Muscle layer of duodenum (tissue), 2 donors: ENCODE data around the gene CPNE8.

ENCODE experiments used
- H3K27ac ChIP-seq: one replicate; pipeline ENCODE4 v1.7.0; 2013; ENCODE audit warnings: mild to moderate bottlenecking, low read length
- H3K27me3 ChIP-seq: one replicate; pipeline ENCODE4 v1.7.0; 2013; ENCODE audit warnings: low read depth, mild to moderate bottlenecking, control low read depth, low read length
- H3K36me3 ChIP-seq, 2 donors: one replicate each; pipeline ENCODE4 v1.7.0; 2013; ENCODE audit warnings: low read length in 2 of 2, control low read depth in 1 of 2, mild to moderate bottlenecking in 1 of 2; ENCODE audit not compliant: insufficient read depth in 2 of 2, control insufficient read depth in 1 of 2
- H3K4me1 ChIP-seq, 2 donors: one replicate each; pipeline ENCODE4 v1.7.0; 2013; ENCODE audit warnings: low read length in 2 of 2, mild to moderate bottlenecking in 2 of 2, control low read depth in 1 of 2, moderate library complexity in 1 of 2; ENCODE audit not compliant: insufficient read depth in 2 of 2, control insufficient read depth in 1 of 2
- H3K4me3 ChIP-seq, 2 donors: one replicate each; pipeline ENCODE4 v1.7.0; 2013; ENCODE audit warnings: low read length in 2 of 2, low read depth in 1 of 2, mild to moderate bottlenecking in 1 of 2
- H3K9me3 ChIP-seq, 2 donors: one replicate each; pipeline ENCODE4 v1.7.0; 2013; ENCODE audit warnings: low read length in 2 of 2, control low read depth in 1 of 2, mild to moderate bottlenecking in 1 of 2; ENCODE audit not compliant: control insufficient read depth in 1 of 2
- donor health status: healthy.

The CPNE8 gene

DNA sequence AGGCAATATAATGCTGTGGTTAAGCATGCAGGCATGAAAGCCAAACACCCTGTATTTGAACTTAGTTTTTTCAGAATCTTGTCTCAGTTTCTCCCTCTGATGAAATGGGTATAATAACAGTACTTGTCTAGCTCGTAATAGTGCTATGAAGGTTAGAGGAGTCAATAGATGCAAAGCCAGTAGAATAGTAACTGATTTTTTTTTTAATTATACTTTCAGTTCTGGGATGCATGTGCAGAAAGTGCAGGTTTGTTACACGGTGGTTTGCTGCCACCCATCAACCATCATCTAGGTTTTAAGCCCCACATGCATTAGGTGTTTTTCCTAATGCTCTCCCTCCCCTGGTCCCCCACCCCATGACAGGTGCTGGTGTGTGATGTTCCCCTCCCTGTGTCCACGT, 87.4 kb downstream of the CPNE8 start:
- H3K4me3 ChIP-seq = no peak overlapping the region
- no peaks in the 10 kb centered on the region for H3K27me3 ChIP-seq
- H3K9me3 ChIP-seq = no peaks in the 10 kb centered on the region
- H3K27ac ChIP-seq = no peak overlapping the region
- no peaks in the 10 kb centered on the region for H3K4me1 ChIP-seq
- peaks cover 0 to under 1% of the 10 kb centered on the region in 2 donors for H3K36me3 ChIP-seq

DNA sequence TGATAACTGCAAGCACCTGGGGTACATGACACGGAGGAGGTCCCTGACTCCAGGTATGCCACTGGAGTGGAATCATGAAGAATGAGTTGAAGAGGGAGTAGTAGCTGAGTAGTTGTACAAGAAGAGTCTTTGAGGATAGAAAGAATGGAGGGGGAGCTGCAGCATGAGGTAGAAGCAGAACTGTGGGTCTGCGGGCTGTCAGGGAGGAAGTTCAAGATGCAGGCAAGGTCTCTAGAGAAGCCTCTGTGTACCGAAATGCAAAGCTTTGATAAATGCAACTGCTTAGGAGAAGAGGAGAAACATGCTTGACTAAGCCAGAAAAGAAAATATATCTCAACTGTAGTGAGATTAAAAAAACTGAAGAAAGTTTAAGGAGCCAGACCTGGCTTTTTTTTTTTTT, 91.5 kb downstream of the CPNE8 start:
- Histone ChIP-seq H3K27me3 (no peaks in the 10 kb centered on the region), H3K4me3 (no peak overlapping the region), H3K9me3 (no peaks in the 10 kb centered on the region), H3K36me3 (peaks cover 0 to 8% of the 10 kb centered on the region in 2 donors), H3K4me1 (no peaks in the 10 kb centered on the region), H3K27ac (no peak overlapping the region)

- Histone ChIP-seq H3K36me3 (peaks cover 0 to 8% of the 10 kb centered on the region in 2 donors), H3K4me1 (no peaks in the 10 kb centered on the region), H3K27ac (no peak overlapping the region), H3K27me3 (no peaks in the 10 kb centered on the region), H3K4me3 (no peak overlapping the region), H3K9me3 (no peaks in the 10 kb centered on the region)
These were observed 93.5 kb downstream of the CPNE8 start for GRCh38 chr12:38811814-38812356.

DNA sequence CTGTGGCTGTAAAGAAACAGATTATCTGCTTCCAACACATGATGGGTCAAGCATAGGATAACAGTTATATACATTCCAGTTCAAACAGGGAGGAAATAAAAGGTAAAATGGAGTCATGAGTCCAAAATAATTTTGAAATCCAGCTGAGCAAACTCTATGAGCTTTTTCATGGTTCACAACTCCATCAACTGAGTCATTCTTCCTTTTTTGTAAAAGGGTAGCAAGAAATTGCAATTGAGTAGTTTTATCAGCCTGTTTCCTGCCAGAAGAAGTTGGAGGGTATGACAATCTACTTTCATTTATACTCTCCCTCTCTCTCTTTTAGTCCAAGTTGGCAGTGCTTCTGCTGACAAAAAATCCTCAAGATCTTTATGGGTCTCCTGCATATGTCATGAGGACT, 95.6 kb downstream of the CPNE8 start:
- Histone ChIP-seq H3K9me3 (no peaks in the 10 kb centered on the region), H3K4me1 (no peaks in the 10 kb centered on the region), H3K27me3 (no peaks in the 10 kb centered on the region), H3K27ac (no peak overlapping the region), H3K4me3 (no peak overlapping the region), H3K36me3 (peaks cover 0 to 8% of the 10 kb centered on the region in 2 donors)

GRCh38 chr12:38788106-38788505, 117.3 kb downstream of the CPNE8 start:
- Histone ChIP-seq H3K4me1 (no peaks in the 10 kb centered on the region), H3K27ac (no peak overlapping the region), H3K36me3 (no peaks in the 10 kb centered on the region), H3K9me3 (peaks cover 7 to 21% of the 10 kb centered on the region in 2 donors), H3K4me3 (no peak overlapping the region), H3K27me3 (no peaks in the 10 kb centered on the region)

- Histone ChIP-seq H3K4me1 (no peaks in the 10 kb centered on the region), H3K36me3 (no peaks in the 10 kb centered on the region), H3K4me3 (no peak overlapping the region), H3K27ac (no peak overlapping the region), H3K9me3 (peaks cover 4 to 17% of the 10 kb centered on the region in 2 donors), H3K27me3 (no peaks in the 10 kb centered on the region)
These were observed 120.0 kb downstream of the CPNE8 start for GRCh38 chr12:38785381-38785780.

GRCh38 chr12:38783304-38783703, 122.1 kb downstream of the CPNE8 start:
- H3K36me3 ChIP-seq = no peaks in the 10 kb centered on the region
- no peaks in the 10 kb centered on the region for H3K4me1 ChIP-seq
- H3K27ac ChIP-seq = no peak overlapping the region
- no peak overlapping the region for H3K4me3 ChIP-seq
- H3K27me3 ChIP-seq = no peaks in the 10 kb centered on the region
- H3K9me3 ChIP-seq = peaks cover 3 to 13% of the 10 kb centered on the region in 2 donors

- Histone ChIP-seq H3K4me3 (no peak overlapping the region), H3K27me3 (no peaks in the 10 kb centered on the region), H3K27ac (no peak overlapping the region), H3K4me1 (no peaks in the 10 kb centered on the region), H3K36me3 (no peaks in the 10 kb centered on the region), H3K9me3 (peaks cover 0 to 5% of the 10 kb centered on the region in 2 donors)
These were observed 123.0 kb downstream of the CPNE8 start for GRCh38 chr12:38782359-38782758.

DNA sequence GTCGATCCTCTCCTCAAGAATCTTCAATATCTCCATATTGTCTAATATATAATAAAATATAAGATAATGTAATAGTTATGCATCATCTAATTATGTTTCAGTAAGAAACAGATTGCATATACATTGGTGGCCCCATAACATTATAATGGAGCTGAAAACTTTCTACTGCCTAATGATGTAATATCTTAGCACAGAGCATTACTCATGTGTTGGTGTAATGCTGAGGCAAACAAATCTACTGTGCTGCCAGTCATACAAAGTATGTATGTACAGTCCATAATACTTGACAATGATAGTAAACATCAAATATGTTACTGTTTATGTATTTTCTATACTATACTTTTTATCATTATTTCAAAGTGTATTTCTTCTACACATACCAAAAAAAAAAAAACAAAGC, 128.7 kb downstream of the CPNE8 start:
- no peaks in the 10 kb centered on the region for H3K4me1 ChIP-seq
- H3K9me3 ChIP-seq = peaks cover 0 to 3% of the 10 kb centered on the region in 2 donors
- no peak overlapping the region for H3K27ac ChIP-seq
- no peaks in the 10 kb centered on the region for H3K27me3 ChIP-seq
- no peak overlapping the region for H3K4me3 ChIP-seq
- H3K36me3 ChIP-seq = peaks cover 0 to 4% of the 10 kb centered on the region in 2 donors

DNA sequence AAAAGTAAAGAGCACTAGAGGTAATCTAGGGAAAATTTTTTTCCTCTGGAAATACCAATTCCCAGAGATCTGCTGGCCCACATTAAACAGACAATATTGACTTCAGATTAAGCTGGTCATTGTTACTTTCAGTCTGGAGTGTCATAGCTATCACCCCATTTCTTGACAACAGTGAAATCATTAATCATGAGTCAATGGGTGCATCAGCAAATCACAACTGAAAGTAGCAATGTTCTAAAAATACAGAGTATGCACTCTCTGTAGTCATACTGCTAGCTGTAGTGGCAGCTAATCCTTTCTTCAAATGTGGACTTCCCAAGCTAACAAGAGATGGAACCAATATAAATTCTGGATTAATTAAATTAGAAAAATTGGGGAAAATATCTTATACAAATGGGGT, 129.9 kb downstream of the CPNE8 start:
- Histone ChIP-seq H3K27me3 (no peaks in the 10 kb centered on the region), H3K4me1 (no peaks in the 10 kb centered on the region), H3K4me3 (no peak overlapping the region), H3K36me3 (peaks cover 0 to 4% of the 10 kb centered on the region in 2 donors), H3K9me3 (peaks cover 0 to 3% of the 10 kb centered on the region in 2 donors), H3K27ac (no peak overlapping the region)

DNA sequence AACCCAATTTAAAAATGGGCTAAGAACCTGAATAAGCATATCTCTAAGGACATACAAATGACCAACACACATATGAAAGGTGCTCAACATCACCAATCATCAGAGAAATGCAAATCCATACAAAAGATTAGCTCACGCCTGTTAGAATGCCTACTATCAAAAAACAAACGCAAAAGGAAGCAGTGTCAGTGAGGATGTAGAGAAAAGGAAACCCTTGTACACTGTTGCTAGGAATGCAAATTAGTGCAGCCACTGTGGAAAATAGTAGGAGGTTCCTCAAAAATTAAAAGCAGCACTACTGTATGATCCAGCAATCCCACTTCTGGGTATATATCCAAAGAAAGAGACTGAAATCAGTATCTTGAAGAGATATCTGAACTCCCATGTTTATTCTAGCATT, 133.0 kb downstream of the CPNE8 start:
- Histone ChIP-seq H3K4me3 (no peak overlapping the region), H3K27ac (no peak overlapping the region), H3K36me3 (peaks cover 0 to 4% of the 10 kb centered on the region in 2 donors)

DNA sequence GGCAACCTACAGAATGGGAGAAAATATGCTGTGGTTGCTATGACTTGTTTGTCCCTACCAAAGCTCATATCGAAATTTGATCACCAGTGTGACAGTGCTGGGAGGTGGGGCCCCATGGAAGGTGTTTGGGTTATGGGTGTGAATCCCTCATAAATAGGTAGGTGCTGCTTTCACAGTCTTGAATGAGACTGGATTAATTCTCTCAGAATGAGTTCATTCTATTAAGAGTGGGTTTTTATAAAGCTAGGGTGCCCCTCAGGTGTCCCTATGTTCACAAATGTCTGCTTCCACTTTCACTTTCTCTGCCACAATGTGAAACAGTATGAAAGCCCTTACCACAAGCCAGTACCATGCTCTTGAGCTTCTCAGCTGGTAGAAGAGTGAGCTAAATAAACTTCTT, 133.5 kb downstream of the CPNE8 start:
- Histone ChIP-seq H3K9me3 (no peaks in the 10 kb centered on the region), H3K36me3 (peaks cover 0 to 4% of the 10 kb centered on the region in 2 donors), H3K4me3 (no peak overlapping the region), H3K27ac (no peak overlapping the region), H3K4me1 (no peaks in the 10 kb centered on the region), H3K27me3 (no peaks in the 10 kb centered on the region)

More for the DNA sequence above, 133.0 kb downstream of the CPNE8 start:
- H3K27me3 ChIP-seq = no peaks in the 10 kb centered on the region
- H3K4me1 ChIP-seq = no peaks in the 10 kb centered on the region
- no peaks in the 10 kb centered on the region for H3K9me3 ChIP-seq
